HG03571 (cell line): ENCODE data around the gene SNRPD1.
"Not testable (repeated sequence)": the region's sequence is repeated elsewhere in the genome, so short reads cannot be mapped to it uniquely, and the experiment has no call there.

Source experiments
- ATAC-seq: cut with Tn5 transposase; IDR thresholded peaks from one replicate; pipeline ENCODE4 v1.9.1; 2021; ENCODE audit not compliant: unreplicated experiment

SNRPD1 gene

DNA sequence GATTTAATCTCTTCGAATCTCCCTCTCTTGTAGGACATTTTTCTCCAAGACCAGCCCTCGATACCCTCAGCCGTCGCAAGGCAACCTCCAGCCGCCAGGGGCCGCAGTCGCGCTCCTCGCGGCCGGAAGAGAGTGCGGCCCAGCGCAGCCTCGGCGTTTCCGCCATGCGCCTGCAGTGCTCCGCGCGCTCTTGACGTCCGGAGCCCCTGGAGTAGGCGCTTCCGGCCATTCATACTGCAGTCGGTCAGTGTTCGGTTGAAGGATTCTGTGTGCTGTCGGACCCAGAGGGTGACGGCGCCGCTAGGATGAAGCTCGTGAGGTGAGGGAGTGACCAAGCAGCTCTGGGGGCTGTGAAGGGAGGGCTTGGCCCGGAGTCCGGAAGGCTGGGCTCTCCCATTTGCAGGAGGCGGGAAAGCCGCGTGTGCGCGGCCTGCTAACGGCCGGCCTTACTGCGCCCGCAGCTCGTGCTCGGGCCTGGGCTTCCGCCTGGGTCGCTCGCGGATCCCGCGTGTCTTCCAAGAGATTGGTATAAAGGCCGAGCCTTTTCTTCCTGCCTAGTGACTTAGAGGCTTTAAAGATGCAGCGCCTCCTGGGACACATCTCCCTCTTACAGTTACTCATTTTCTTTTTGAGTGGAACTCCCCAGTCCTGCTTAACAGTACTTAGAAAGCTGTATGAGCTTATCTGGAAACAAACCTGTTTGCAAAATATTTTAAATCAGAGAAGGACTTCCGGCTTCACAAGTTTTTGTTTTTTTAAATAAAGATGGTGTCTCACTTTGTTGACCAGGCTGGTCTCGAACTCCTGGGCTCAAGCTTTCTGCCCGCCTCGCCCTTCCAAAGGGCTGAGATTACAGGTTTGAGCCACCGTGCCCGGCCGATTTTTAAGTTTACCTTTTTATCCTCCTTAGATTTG is at the start of gene SNRPD1:
Gene SNRPD1, plus strand, starts transcription at position 190 of the 915 bp plus-strand sequence. Its CDS starts 116 bp downstream, at position 306.
- peak; percentile 99 for ATAC-seq

DNA sequence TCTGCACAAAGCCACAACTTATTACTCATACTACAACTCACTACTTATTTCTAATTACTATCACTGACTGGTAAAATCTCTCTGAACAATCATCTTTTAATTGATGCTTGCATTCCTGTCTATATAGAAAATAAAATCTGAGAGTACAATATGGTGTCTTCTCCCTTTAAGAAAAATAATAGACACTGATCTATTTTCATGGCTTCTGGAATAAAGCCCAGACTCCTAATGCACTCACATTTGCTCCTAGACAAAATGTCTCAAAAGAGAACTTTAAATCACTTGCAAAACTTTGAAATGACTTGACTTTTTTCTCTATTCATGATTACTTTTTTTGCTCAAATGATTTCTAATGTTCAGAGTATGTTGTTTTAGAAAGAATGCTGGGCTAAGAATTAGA is 40.3 kb upstream of the SNRPD1 start:
- ATAC-seq = no peak

DNA sequence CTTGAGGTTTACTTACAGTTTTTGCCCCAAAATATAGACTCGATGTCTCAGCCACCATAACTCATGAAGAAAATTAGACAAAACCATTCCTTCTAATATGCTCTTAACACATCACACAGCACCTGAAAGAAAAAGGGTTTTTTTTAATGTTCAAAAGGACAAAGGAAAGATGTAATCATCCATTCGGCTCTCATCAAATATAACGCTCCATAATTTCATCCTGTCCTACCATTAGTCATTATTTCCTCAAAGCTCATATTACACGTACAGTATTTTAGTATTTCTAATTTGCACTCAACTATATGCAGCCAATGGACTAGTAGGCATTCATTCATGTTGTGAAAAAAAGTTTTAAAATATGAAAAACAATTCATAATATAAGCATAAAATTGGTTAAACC is 36.5 kb upstream of the SNRPD1 start:
- ATAC-seq = no peak

DNA sequence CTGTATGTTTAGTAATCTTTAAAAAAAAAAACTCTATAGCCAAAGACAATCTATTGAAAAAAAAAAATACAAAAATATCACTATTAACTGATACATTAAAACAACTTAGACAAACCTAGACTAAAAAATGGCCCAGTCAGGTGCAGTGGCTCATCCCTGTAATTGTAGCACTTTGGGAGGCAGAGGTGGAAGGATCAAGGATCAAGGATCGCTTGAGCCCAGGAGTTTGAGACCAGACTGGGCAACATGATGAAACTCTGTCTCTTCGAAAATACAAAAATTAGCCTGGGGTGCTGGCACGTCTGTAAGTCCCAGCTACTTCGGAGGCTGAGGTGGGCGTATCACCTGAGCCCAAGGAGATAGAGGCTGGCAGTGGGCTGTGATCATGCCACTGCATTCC is 27.7 kb upstream of the SNRPD1 start:
- no peak for ATAC-seq

DNA sequence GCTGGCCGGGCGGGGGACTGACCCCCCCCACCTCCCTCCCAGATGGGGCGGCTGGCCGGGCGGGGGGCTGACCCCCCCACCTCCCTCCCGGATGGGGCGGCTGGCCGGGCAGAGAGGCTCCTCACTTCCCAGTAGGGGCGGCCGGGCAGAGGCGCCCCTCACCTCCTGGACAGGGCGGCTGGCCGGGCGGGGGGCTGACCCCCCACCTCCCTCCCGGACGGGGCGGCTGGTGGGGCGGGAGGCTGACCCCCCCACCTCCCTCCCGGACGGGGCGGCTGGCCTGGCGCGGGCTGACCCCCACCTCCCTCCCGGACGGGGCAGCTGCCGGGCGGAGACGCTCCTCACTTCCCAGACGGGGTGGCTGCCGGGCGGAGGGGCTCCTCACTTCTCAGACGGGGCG is 19.8 kb upstream of the SNRPD1 start:
- not testable (repeated sequence) for ATAC-seq

DNA sequence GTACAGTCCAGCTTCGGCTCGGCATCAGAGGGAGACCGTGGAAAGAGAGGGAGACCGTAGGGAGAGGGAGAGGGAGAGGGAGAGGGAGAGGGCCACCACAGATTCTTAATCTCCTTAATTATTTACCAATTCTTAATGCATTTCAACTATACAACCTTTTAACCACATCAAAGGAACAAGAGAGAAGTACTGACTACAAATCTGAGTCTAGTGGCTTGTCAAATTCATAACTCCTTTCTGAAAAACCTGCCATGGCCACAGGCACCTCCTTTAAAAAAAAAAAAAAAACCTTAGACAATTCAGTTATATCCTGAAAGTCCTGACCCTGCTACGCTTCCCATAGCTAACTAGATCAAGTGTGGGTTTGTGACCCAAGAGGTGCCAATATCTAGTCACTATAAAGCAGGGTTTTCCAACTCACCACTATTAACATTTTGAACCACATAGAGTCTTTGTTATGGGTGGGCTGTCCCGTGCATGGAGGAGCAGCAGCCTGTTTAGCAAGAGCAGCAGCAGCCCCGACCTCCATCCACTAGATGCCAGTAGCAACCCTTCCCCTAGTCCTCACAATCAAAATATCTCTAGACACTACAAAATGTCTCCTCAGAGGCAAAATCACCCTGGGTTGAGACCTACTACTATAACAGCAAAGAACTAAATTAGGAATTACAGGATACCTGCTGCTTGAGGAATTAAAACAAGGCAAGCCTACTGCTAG is 18.4 kb upstream of the SNRPD1 start:
- no peak for ATAC-seq

DNA sequence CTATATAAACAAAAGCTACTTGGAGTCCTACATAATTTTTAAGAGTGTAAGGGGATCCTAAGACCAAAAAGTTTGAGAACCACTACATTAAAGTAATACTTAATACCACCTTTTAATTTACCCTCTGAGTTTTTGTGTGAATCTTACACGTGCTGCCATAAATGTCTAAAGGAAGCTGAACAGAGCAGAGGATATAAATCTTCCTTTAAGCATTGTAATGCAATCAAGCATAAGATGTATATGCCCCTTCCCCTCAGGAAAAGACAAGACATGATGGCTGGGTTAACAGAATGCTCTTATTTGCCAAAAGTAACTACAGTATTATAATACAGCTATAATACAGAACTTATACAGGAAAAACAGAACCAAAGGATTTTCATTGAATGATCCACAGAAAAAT is 14.5 kb upstream of the SNRPD1 start:
- ATAC-seq = no peak

DNA sequence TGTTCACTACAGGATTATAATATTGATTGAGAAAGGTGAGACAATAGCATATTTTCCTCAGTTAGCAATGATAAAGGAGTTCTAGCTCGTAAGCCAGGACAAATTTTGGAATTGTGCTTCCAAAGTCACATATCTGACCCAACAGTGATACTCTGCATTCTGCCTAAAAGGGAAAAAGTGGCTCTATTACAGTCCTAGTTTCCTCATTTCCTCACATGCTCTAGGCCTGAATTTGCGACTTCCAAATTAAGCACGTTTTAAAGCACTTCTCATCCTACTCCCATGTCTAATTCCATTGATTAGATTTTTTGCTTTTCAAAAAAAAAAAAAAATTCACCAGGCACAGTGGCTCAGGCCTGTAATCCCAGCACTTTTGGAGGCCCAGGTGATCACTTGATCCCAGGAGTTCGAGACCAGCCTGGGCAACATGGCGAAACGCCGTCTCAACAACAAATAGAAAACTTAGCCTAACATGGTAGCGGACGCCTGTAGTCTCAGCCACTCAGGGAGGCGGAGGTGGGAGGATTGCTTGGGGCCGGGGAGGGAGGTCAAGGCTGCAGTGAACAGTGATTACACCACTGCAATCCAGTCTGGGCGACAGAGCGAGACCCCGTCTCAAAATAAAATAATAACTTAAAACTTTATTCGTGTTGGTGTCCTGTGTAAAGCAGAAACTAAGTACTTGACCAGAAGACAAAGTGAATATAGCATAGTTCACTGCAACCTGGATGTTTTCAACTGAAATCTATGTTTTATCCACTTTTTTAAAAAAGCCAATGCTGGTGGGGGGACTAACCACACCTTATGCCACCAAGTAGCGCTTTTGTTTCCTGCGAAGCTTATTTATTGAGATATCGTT is 13.2 kb upstream of the SNRPD1 start:
- no peak for ATAC-seq

DNA sequence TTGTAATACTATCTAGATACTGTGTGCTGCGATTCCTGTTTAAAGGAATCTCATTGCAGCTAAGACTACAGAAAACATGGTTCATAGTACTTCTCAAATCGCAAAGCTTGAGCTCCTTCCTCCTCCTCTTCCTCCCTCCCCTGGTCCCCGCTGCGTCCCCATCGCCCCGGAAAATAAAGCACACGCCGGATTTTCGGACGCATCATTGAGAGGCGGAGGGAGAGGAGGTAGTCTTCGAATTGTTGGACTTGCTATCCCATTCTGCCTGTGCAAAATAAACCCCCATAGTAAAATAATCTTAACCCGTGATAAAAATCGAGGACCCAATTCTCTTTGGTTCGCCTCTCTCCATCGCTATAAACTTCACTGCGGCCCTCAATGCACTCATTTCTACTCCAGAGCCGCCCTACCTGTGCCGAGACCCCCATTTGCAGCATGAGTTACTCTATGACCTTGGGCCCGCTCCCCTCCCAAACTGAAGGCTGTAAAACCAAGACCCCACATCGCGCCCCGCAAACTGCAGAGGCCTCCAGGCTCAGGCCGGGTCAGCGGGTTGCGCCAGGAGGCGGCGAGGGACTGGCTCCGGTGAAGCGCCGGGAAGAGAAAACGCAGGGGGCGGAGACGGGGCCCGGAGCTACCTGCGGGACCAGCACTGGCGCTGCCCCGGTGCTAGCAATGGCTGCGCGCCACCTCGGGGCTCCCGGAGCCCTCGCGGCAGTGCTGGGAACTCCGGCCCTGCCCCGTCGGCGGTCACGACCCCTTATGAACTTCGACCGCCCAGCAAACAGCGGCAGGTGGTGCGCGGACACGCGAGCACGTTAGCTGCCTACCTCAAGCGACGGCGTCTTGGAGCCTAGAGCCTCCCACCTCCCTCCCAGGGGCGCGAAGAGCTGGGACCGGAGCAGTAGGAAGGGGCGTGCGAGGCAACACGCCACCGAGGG is 12.3 kb upstream of the SNRPD1 start:
- peak; percentile 42 for ATAC-seq

DNA sequence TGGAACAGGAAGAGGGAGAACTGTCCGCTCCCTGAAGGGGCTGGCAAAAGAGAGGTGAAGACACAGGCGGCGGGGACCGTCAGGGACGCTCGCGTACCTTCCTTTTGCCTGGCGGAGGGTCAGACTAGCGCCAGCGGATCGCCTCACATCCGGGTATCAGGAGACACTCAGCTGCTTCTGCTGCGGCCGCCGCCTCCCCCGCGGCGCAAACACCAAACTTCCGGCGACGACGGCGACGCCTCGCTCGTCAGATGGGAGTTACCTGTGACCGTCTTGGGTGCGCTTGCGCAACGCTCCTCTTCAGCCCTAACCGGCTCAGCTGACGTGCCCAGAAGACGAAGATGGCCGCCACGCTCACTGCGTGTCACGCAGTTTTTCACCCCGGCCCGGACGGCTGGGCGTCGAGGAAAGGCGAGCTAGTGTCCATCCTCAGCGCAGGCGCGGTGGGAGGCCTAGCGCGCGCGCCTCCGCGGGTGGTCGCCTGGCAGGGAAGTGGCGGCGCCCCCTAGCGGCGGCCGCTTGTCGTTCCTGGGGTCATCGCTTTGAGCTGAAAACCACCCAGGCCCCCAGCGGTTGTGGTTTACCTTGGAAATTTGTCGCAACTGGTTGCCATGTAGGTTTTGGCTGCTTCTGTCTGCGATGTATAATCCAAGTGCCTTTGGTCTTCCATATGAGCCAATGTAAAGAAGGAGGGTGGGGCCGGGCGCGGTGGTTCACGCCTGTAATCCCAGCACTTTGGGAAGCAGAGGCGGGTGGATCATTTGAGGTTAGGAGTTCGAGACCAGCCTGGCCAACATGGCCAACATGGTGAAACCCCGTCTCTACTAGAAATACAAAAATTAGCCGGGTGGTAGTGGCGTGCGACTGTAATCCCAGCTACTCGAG is 11.3 kb upstream of the SNRPD1 start, which contains the start of gene ESCO1:
Gene ESCO1, minus strand, starts transcription at position 179 of the 885 bp plus-strand sequence. CDS start 25,861 bp downstream, outside the sequence.
- ATAC-seq = peak; percentile 87

DNA sequence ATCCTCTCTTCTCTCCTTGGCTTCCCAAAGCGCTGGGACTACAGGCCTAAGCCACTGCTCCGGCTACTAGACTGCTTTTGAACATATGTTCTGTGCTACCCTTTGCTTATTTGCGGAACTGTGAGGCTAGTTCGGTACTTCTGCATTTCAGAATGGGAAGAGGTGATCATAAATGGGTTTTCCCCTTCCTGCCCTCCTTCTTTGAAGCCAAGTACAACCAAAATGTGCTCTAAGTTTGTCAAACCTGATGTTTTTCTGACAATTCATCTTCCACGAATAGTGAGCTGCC is 9.9 kb upstream of the SNRPD1 start:
- no peak for ATAC-seq

DNA sequence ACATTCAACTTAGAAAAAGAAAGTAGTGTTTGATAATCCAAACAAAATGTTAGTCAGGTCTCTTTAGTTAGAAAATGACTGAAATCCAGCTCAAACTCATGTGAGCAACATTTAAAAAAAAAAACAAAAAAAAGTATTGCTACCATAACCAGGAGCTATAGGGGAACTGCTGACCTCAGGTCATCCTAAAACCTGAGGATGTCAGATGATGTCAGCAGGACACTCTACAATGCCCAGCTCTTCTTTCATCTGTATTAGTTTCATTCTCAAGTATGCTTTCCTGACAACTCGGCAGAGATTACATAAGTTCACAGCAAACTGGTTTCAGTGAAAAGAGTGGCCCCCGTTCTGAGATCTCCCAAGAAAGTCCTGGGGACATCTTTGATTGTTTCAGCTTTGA is 7.4 kb upstream of the SNRPD1 start:
- ATAC-seq = no peak

DNA sequence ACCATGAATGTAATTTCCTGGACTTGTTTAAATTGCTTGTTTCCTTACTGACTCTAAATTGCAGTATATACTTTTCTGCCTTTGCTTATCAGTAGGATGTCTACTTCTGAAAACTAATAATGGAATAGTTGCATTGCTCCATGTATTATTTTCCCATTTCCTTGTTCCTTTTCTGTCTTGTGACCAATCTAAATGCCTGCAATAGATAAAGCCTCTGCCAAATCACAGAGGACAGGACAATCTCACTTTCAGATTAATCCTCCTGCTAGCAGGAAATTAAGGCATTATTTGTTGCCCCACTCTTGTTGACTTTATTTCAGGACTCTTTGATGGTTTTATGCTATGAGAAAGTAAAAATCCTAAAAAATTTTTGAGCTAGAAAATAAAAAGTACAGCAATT is 6.9 kb upstream of the SNRPD1 start:
- no peak for ATAC-seq

DNA sequence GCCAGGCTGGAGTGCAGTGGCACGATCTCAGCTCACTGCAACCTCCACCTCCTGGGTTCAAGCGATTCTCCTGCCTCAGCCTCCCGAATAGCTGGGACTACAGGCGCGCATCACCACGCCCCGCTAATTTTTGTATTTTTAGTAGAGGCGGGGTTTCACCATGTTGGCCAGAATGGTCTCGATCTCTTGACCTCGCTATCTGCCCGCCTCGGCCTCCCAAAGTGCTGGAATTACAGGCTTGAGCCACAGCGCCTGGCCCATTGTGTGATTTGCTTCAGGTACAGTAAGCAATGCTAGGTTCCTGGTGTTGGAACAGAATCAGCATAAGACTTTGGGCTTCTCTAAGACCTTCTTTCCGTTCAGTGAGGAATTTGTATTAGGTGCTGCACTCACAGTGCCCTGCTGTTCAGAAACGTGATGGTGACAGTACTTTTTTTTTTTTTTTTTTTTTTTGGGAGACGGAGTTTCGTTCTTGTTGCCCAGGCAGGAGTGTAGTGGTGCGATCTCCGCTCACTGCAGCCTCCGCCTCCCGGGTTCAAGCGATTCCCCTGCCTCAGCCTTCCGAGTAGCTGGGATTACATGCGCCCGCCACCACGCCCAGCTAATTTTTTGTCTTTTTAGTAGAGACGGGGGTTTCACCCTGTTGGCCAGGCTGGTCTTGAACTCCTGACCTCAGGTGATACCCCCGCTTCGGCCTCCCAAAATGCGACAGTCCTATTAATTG is 551 bp upstream of the SNRPD1 start:
- not testable (repeated sequence) for ATAC-seq

DNA sequence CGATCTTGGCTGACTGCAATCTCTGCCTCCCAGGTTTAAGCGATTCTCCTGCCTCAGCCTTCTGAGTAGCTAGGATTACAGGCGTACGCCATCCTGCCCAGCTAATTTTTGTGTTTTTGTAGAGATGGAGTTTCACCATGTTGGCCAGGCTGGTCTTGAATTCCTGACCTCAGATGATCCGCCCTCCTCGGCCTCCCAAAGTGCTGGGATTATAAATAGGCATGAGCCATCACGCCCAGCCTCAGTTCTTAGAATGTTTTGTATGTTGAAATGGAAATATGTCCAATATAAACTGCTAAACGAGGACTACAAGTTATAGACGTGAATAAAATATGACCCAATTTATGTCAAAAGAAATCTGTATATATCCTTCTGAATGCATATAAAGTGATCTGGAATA is 9.5 kb downstream of the SNRPD1 start:
- not testable (repeated sequence) for ATAC-seq

DNA sequence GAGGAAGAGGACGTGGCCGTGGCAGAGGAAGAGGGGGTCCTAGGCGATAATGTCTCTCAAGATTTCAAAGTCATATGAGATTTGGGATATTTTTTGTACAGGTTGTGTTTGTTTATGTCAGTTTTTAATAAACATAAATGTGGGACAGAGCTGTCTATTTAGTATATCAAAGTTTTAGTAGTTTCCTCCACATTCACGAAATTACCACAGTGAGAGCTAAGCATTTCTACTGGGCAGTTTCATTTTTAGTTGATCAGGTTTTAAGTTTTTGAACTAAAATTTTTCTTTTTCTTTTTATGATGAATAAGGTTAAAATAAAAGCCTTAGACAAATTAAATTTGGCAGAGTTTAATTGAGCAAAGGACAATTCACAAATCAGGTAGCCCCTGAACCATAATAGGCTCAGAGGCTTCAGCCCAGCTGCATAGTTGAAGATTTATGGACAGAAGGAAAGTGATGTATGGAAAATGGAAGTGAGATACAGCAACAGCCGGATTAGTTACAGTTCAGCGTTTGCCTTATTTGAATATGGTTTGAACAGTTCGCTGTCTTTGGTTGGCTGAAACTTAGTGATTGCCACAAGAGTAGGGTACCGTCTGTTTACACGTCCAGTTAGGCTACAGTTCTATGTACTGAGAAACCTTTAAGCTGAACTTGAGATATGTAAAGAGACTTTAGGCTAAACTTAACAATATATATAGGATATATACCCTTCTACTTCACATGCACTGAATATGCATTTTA is 17.1 kb downstream of the SNRPD1 start:
- peak; percentile 78 for ATAC-seq

DNA sequence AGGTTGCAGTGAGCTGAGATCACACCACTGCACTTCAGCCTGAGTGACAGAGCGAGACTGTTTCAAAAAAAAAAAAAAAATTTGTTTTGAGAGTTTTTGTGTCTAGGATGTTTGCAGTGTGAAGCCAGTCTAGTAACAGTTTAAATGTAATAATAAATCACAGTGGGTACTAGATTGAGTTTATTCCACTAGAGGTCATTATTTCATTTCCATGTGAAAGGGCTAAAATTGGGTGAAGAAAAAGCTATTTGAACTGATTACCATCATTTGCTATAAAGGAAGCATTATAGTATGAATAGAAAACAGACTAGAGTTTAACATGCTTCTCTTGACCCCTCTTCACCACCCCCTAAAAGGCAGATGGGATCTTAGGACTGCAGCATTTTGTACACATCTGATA is 20.3 kb downstream of the SNRPD1 start:
- no peak for ATAC-seq
